ENCODE measurements around the gene CA5A.

DNA sequence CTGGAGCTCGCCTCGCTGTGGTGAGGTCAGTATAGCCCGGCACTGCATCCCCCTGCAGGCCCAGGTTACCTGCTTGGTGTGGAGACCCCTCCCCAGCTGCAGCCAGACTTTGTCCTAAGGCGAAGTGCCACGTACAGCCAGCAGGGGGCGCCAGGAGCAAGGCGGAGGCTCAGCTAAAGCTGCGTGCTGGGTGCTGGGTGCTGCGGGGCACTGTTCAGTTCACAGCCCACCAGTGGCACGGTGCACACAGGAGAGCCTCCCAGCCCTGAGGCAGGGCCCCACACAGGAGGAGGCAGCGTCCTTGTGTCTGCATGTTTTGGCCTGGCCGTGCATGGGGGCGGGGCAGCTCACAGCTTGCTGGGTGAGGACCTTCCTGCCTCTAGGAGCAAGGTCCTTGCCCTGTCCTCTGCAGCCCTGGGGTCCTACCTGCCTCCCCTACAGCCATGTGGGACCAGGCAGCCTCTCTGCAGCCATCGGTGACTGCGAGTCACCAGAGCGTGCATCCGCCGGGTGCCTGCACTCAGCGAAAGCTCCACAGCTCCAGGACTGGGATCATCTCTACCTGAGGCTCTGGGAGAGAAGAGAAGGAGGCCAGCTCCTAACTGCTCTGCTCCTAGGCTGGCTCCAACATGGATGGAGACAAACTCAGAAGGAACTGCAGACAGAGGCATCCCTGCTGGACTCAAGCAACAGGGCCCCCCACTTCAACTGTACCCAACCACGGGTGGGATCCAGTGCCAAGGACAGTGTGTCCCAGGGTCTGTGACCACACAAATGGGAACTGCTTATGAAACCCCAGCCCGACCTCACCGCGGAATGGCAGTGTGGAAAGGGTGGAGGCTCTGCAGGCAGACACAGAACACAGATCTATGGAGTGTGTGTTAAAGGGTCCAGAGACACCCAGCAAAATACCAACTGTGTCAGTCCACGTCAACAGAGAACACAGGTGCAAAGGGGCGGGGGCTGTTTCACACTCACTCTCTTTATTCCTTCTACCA lies 86.0 kb downstream of the CA5A start:
- TF ChIP-seq, protein P1, sequence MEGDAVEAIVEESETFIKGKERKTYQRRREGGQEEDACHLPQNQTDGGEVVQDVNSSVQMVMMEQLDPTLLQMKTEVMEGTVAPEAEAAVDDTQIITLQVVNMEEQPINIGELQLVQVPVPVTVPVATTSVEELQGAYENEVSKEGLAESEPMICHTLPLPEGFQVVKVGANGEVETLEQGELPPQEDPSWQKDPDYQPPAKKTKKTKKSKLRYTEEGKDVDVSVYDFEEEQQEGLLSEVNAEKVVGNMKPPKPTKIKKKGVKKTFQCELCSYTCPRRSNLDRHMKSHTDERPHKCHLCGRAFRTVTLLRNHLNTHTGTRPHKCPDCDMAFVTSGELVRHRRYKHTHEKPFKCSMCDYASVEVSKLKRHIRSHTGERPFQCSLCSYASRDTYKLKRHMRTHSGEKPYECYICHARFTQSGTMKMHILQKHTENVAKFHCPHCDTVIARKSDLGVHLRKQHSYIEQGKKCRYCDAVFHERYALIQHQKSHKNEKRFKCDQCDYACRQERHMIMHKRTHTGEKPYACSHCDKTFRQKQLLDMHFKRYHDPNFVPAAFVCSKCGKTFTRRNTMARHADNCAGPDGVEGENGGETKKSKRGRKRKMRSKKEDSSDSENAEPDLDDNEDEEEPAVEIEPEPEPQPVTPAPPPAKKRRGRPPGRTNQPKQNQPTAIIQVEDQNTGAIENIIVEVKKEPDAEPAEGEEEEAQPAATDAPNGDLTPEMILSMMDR (IDR thresholded peaks at IDR 0.05; ENCODE audit: borderline replicate concordance, extremely low read depth, low read length, poor library complexity, severe bottlenecking), result peak; percentile 99
- TF ChIP-seq EZH2 (IDR thresholded peaks at IDR 0.05; ENCODE audit: borderline replicate concordance, low read depth, low read length, severe bottlenecking), result no peak

Data from DND-41 (cell line).